ENCODE measurements around the gene HSPA14.
"Not testable (repeated sequence)": the region's sequence is repeated elsewhere in the genome, so short reads cannot be mapped to it uniquely, and the experiment has no call there.

HSPA14 gene

GRCh38 chr10:14858338-14858960, 20.3 kb downstream of the HSPA14 start:
- no peak for FAIRE-seq
- no peak for TF ChIP-seq POLR2A (IDR thresholded peaks at IDR 0.05; ENCODE audit: low read depth, low read length)
- TF ChIP-seq PAX5 (IDR thresholded peaks at IDR 0.05; ENCODE audit: insufficient read depth, low read length, severe bottlenecking), result no peak
- TF ChIP-seq SPI1 (IDR thresholded peaks at IDR 0.05; ENCODE audit: low read depth, low read length), result peak; percentile 53
- TF ChIP-seq POLR2AphosphoS5 (IDR thresholded peaks at IDR 0.05; ENCODE audit: low read depth, low read length), result no peak
- DNase-seq (ENCODE audit: insufficient read length, low spot score), result no peak

- no peak for TF ChIP-seq SPI1 (IDR thresholded peaks at IDR 0.05; ENCODE audit: low read depth, low read length)
- no peak for DNase-seq (ENCODE audit: insufficient read length, low spot score)
Measured at GRCh38 chr10:14859043-14859442, 20.9 kb downstream of the HSPA14 start.

GRCh38 chr10:14859775-14860174, 21.7 kb downstream of the HSPA14 start:
- FAIRE-seq, result no peak
- TF ChIP-seq TAF1 (IDR thresholded peaks at IDR 0.05; ENCODE audit: low read depth, low read length) (no peak), PAX5 (IDR thresholded peaks at IDR 0.05; ENCODE audit: insufficient read depth, low read length, severe bottlenecking) (no peak), POU2F2 (IDR thresholded peaks at IDR 0.05; ENCODE audit: low read depth, low read length) (no peak), POLR2A (IDR thresholded peaks at IDR 0.05; ENCODE audit: low read depth, low read length) (no peak), SPI1 (IDR thresholded peaks at IDR 0.05; ENCODE audit: low read depth, low read length) (no peak), POLR2AphosphoS5 (IDR thresholded peaks at IDR 0.05; ENCODE audit: low read depth, low read length) (no peak)
- no peak for DNase-seq (ENCODE audit: insufficient read length, low spot score)

More at GRCh38 chr10:14859043-14859442, 20.9 kb downstream of the HSPA14 start:
- peak; percentile 31 for FAIRE-seq

GRCh38 chr10:14860791-14861190, 22.7 kb downstream of the HSPA14 start:
- TF ChIP-seq SPI1 (IDR thresholded peaks at IDR 0.05; ENCODE audit: low read depth, low read length), result no peak
- TF ChIP-seq PAX5 (IDR thresholded peaks at IDR 0.05; ENCODE audit: insufficient read depth, low read length, severe bottlenecking), result no peak
- no peak for TF ChIP-seq POLR2AphosphoS5 (IDR thresholded peaks at IDR 0.05; ENCODE audit: low read depth, low read length)
- no peak for TF ChIP-seq TAF1 (IDR thresholded peaks at IDR 0.05; ENCODE audit: low read depth, low read length)
- no peak for TF ChIP-seq POLR2A (IDR thresholded peaks at IDR 0.05; ENCODE audit: low read depth, low read length)
- no peak for TF ChIP-seq POU2F2 (IDR thresholded peaks at IDR 0.05; ENCODE audit: low read depth, low read length)
- DNase-seq (ENCODE audit: insufficient read length, low spot score) (no peak), FAIRE-seq (no peak)

- not testable (repeated sequence) for FAIRE-seq; DNase-seq (ENCODE audit: insufficient read length, low spot score)
Measured at GRCh38 chr10:14864466-14864865, 26.4 kb downstream of the HSPA14 start.

GRCh38 chr10:14864871-14865270, 26.8 kb downstream of the HSPA14 start:
- DNase-seq (ENCODE audit: insufficient read length, low spot score); FAIRE-seq: not testable (repeated sequence)

GRCh38 chr10:14873090-14873760, 35.1 kb downstream of the HSPA14 start:
- no peak for DNase-seq (ENCODE audit: insufficient read length, low spot score)
- peak; percentile 73 for FAIRE-seq
- TF ChIP-seq POU2F2 (IDR thresholded peaks at IDR 0.05; ENCODE audit: low read depth, low read length) (no peak), SPI1 (IDR thresholded peaks at IDR 0.05; ENCODE audit: low read depth, low read length) (no peak), PAX5 (IDR thresholded peaks at IDR 0.05; ENCODE audit: insufficient read depth, low read length, severe bottlenecking) (no peak), POLR2AphosphoS5 (IDR thresholded peaks at IDR 0.05; ENCODE audit: low read depth, low read length) (no peak), TAF1 (IDR thresholded peaks at IDR 0.05; ENCODE audit: low read depth, low read length) (no peak), POLR2A (IDR thresholded peaks at IDR 0.05; ENCODE audit: low read depth, low read length) (no peak)

GRCh38 chr10:14875941-14876340, 37.8 kb downstream of the HSPA14 start:
- TF ChIP-seq POU2F2 (IDR thresholded peaks at IDR 0.05; ENCODE audit: low read depth, low read length), result no peak
- TF ChIP-seq SPI1 (IDR thresholded peaks at IDR 0.05; ENCODE audit: low read depth, low read length), result no peak
- TF ChIP-seq TAF1 (IDR thresholded peaks at IDR 0.05; ENCODE audit: low read depth, low read length), result no peak
- no peak for TF ChIP-seq PAX5 (IDR thresholded peaks at IDR 0.05; ENCODE audit: insufficient read depth, low read length, severe bottlenecking)
- no peak for TF ChIP-seq POLR2A (IDR thresholded peaks at IDR 0.05; ENCODE audit: low read depth, low read length)
- no peak for TF ChIP-seq POLR2AphosphoS5 (IDR thresholded peaks at IDR 0.05; ENCODE audit: low read depth, low read length)
- no peak for DNase-seq (ENCODE audit: insufficient read length, low spot score)
- no peak for FAIRE-seq

- FAIRE-seq, result peak; percentile 28
- no peak for TF ChIP-seq POU2F2 (IDR thresholded peaks at IDR 0.05; ENCODE audit: low read depth, low read length)
- no peak for TF ChIP-seq TAF1 (IDR thresholded peaks at IDR 0.05; ENCODE audit: low read depth, low read length)
- TF ChIP-seq POLR2AphosphoS5 (IDR thresholded peaks at IDR 0.05; ENCODE audit: low read depth, low read length), result no peak
- no peak for TF ChIP-seq SPI1 (IDR thresholded peaks at IDR 0.05; ENCODE audit: low read depth, low read length)
- TF ChIP-seq POLR2A (IDR thresholded peaks at IDR 0.05; ENCODE audit: low read depth, low read length), result no peak
- TF ChIP-seq PAX5 (IDR thresholded peaks at IDR 0.05; ENCODE audit: insufficient read depth, low read length, severe bottlenecking), result no peak
- DNase-seq (ENCODE audit: insufficient read length, low spot score), result no peak
Measured at GRCh38 chr10:14876764-14877163, 38.7 kb downstream of the HSPA14 start.

GRCh38 chr10:14878266-14879123, 40.4 kb downstream of the HSPA14 start, which contains the start of gene SUV39H2:
Gene SUV39H2, plus strand, starts transcription at chr10:14878866. Its CDS starts 23 bp downstream, at chr10:14878889.
- peak; percentile 97 for DNase-seq (ENCODE audit: insufficient read length, low spot score)
- TF ChIP-seq TAF1 (IDR thresholded peaks at IDR 0.05; ENCODE audit: low read depth, low read length) (peak; percentile 72), PAX5 (IDR thresholded peaks at IDR 0.05; ENCODE audit: insufficient read depth, low read length, severe bottlenecking) (no peak), POLR2A (IDR thresholded peaks at IDR 0.05; ENCODE audit: low read depth, low read length) (peak; percentile 82), POU2F2 (IDR thresholded peaks at IDR 0.05; ENCODE audit: low read depth, low read length) (no peak; the same call in 1 of the 2 replicates), POLR2AphosphoS5 (IDR thresholded peaks at IDR 0.05; ENCODE audit: low read depth, low read length) (peak; percentile 84), SPI1 (IDR thresholded peaks at IDR 0.05; ENCODE audit: low read depth, low read length) (no peak)
- FAIRE-seq, result peak; percentile 94

Measured in GM12891 (cell line).